Measurements from ENCODE around the gene HSPA12B. TPM values are rescaled to one million over a fixed set of nuclear protein-coding genes. Genes with fewer than 3 reads are reported as not detected.

Gene HSPA12B
- total and polyA plus RNA-seq, 9 of the 15 experiments (the other 6 are each of a cell fraction or from before 2014, with no cell fraction given) = 0.03 to 0.07 TPM; not detected in 7

- TF ChIP-seq JUND (IDR thresholded peaks at IDR 0.05; ENCODE audit: borderline replicate concordance, low read depth, low read length) (peak; percentile 76), JUND (tag; IDR thresholded peaks at IDR 0.05; ENCODE audit: borderline replicate concordance, low read depth, low read length) (peak; percentile 67; the same call in 2 of the 3 replicates), HIVEP1 (CRISPR knock-in tag; IDR thresholded peaks at IDR 0.05) (no peak), ATF7 (IDR thresholded peaks at IDR 0.05) (peak; percentile 41; the same call in 1 of the 2 replicates), IRF2 (CRISPR knock-in tag; IDR thresholded peaks at IDR 0.05) (no peak), E2F8 (IDR thresholded peaks at IDR 0.05; ENCODE audit: low read depth, partially characterized antibody) (no peak), PHF8 (IDR thresholded peaks at IDR 0.05; ENCODE audit: borderline replicate concordance, low read length) (peak; percentile 62; the same call in 1 of the 2 replicates), CREM (IDR thresholded peaks at IDR 0.05; ENCODE audit: low read depth) (peak; percentile 40; the same call in 1 of the 2 replicates), FOXA3 (CRISPR knock-in tag; conservative IDR thresholded peaks at IDR 0.05 in 1 of 2, IDR thresholded peaks at IDR 0.05 in 1 of 2) (0 out of 4 replicates have a peak, but pooled peaks of 1 of the 2 experiments have one; percentile 44), HSF4 (CRISPR knock-in tag; IDR thresholded peaks at IDR 0.05; ENCODE audit: borderline replicate concordance) (no peak), SMARCE1 (IDR thresholded peaks at IDR 0.05) (0 out of 2 replicates have a peak, but pooled peaks have one; percentile 21), RBM34 (IDR thresholded peaks at IDR 0.05; ENCODE audit: borderline replicate concordance, insufficient read depth, low read length) (no peak), USF2 (CRISPR knock-in tag; IDR thresholded peaks at IDR 0.05) (0 out of 2 replicates have a peak, but pooled peaks have one; percentile 17), CC2D1A (IDR thresholded peaks at IDR 0.05) (no peak), RBFOX2 (IDR thresholded peaks at IDR 0.05; ENCODE audit: low read depth, low read length) (peak; percentile 70), SMARCA4 (IDR thresholded peaks at IDR 0.05) (peak; percentile 66; the same call in 1 of the 2 replicates), MEIS2 (IDR thresholded peaks at IDR 0.05; ENCODE audit: partially characterized antibody) (no peak), MYC (IDR thresholded peaks at IDR 0.05; ENCODE audit: low read depth, low read length) (peak; percentile 60; the same call in 1 of the 2 replicates), MYC (CRISPR knock-in tag; IDR thresholded peaks at IDR 0.05; ENCODE audit: borderline replicate concordance, low read depth) (no peak), FOSL1 (tag; conservative IDR thresholded peaks at IDR 0.05) (peak; percentile 81)
Observed at GRCh38 chr20:3744806-3745685, 12.6 kb downstream of the HSPA12B start (continued).

Measured in K562 (cell line).